GM18499 (cell line): ENCODE results near the gene ZNRF2.
"Not testable (repeated sequence)": the region's sequence is repeated elsewhere in the genome, so short reads cannot be mapped to it uniquely, and the experiment has no call there.

Experiments
- ATAC-seq: cut with Tn5 transposase; IDR thresholded peaks from one replicate; pipeline ENCODE4 v1.9.1; 2021; ENCODE audit warnings: moderate number of reproducible peaks; ENCODE audit not compliant: insufficient read depth, unreplicated experiment

The ZNRF2 gene

GRCh38 chr7:30285536-30286284, 1.3 kb downstream of the ZNRF2 start:
- ATAC-seq, result no peak

GRCh38 chr7:30286749-30287148, 2.4 kb downstream of the ZNRF2 start:
- ATAC-seq, result no peak

GRCh38 chr7:30287625-30288024, 3.2 kb downstream of the ZNRF2 start:
- not testable (repeated sequence) for ATAC-seq

GRCh38 chr7:30289634-30290033, 5.2 kb downstream of the ZNRF2 start:
- ATAC-seq, result not testable (repeated sequence)

GRCh38 chr7:30290317-30290716, 5.9 kb downstream of the ZNRF2 start:
- ATAC-seq, result not testable (repeated sequence)

GRCh38 chr7:30292416-30293038, 8.1 kb downstream of the ZNRF2 start:
- ATAC-seq, result not testable (repeated sequence)

GRCh38 chr7:30296304-30296703, 11.9 kb downstream of the ZNRF2 start:
- not testable (repeated sequence) for ATAC-seq

- not testable (repeated sequence) for ATAC-seq
These were observed 13.1 kb downstream of the ZNRF2 start for GRCh38 chr7:30297499-30297898.

GRCh38 chr7:30298409-30298808, 14.0 kb downstream of the ZNRF2 start:
- ATAC-seq, result not testable (repeated sequence)

GRCh38 chr7:30301751-30302150, 17.4 kb downstream of the ZNRF2 start:
- ATAC-seq, result no peak

- ATAC-seq, result no peak
These were observed 18.4 kb downstream of the ZNRF2 start for GRCh38 chr7:30302656-30303311.

GRCh38 chr7:30303312-30304039, 19.1 kb downstream of the ZNRF2 start:
- ATAC-seq, result peak; percentile 50

GRCh38 chr7:30304177-30304884, 19.9 kb downstream of the ZNRF2 start:
- no peak for ATAC-seq

GRCh38 chr7:30306976-30307375, 22.6 kb downstream of the ZNRF2 start:
- ATAC-seq, result no peak

GRCh38 chr7:30308389-30308788, 24.0 kb downstream of the ZNRF2 start:
- no peak for ATAC-seq

- no peak for ATAC-seq
These were observed 24.9 kb downstream of the ZNRF2 start for GRCh38 chr7:30309302-30309701.

GRCh38 chr7:30309842-30310435, 25.5 kb downstream of the ZNRF2 start:
- no peak for ATAC-seq

- ATAC-seq, result no peak
These were observed 26.4 kb downstream of the ZNRF2 start for GRCh38 chr7:30310674-30311362.

GRCh38 chr7:30312178-30312577, 27.8 kb downstream of the ZNRF2 start:
- ATAC-seq, result no peak
